ENCODE data around the gene DOK3.

The DOK3 gene

GRCh38 chr5:177495243-177496060, 14.2 kb downstream of the DOK3 start:
- H3K4me1 ChIP-seq (ENCODE audit: control insufficient read depth in 1 of 2, insufficient read depth in 2 of 2, low read length in 2 of 2): peaks cover 19 to 69% of the 10 kb centered on the region in 2 donors
- H3K9me3 ChIP-seq (ENCODE audit: control insufficient read depth in 1 of 2, low read length in 2 of 2): no peaks in the 10 kb centered on the region
- H3K36me3 ChIP-seq (ENCODE audit: control insufficient read depth in 1 of 2, insufficient read depth in 2 of 2, low read length in 2 of 2): peaks cover 4 to 38% of the 10 kb centered on the region in 2 donors
- peak overlapping the region; percentile 62 to 88 for H3K4me3 ChIP-seq (ENCODE audit: low read depth in 1 of 2, low read length in 2 of 2)
- no peaks in the 10 kb centered on the region for H3K27me3 ChIP-seq (ENCODE audit: low read depth, low read length)
- peak overlapping the region; percentile 90 for H3K27ac ChIP-seq (ENCODE audit: low read length)

- Histone ChIP-seq H3K36me3 (ENCODE audit: control insufficient read depth in 1 of 2, insufficient read depth in 2 of 2, low read length in 2 of 2) (peaks cover 8 to 46% of the 10 kb centered on the region in 2 donors), H3K4me3 (ENCODE audit: low read depth in 1 of 2, low read length in 2 of 2) (peak overlapping the region; percentile 21 to 88), H3K27ac (ENCODE audit: low read length) (peak overlapping the region; percentile 90), H3K4me1 (ENCODE audit: control insufficient read depth in 1 of 2, insufficient read depth in 2 of 2, low read length in 2 of 2) (peaks cover 19 to 76% of the 10 kb centered on the region in 2 donors), H3K27me3 (ENCODE audit: low read depth, low read length) (no peaks in the 10 kb centered on the region), H3K9me3 (ENCODE audit: control insufficient read depth in 1 of 2, low read length in 2 of 2) (no peaks in the 10 kb centered on the region)
These were observed 15.1 kb downstream of the DOK3 start for GRCh38 chr5:177494346-177495195.

- H3K4me1 ChIP-seq (ENCODE audit: control insufficient read depth in 1 of 2, insufficient read depth in 2 of 2, low read length in 2 of 2): peaks cover 19 to 83% of the 10 kb centered on the region in 2 donors
- H3K9me3 ChIP-seq (ENCODE audit: control insufficient read depth in 1 of 2, low read length in 2 of 2): no peaks in the 10 kb centered on the region
- H3K36me3 ChIP-seq (ENCODE audit: control insufficient read depth in 1 of 2, insufficient read depth in 2 of 2, low read length in 2 of 2): peaks cover 10 to 53% of the 10 kb centered on the region in 2 donors
- peak overlapping the region; percentile 90 for H3K27ac ChIP-seq (ENCODE audit: low read length)
- H3K27me3 ChIP-seq (ENCODE audit: low read depth, low read length): no peaks in the 10 kb centered on the region
- H3K4me3 ChIP-seq (ENCODE audit: low read depth in 1 of 2, low read length in 2 of 2): peak overlapping the region; percentile 4 to 88
These were observed 15.8 kb downstream of the DOK3 start for GRCh38 chr5:177493795-177494345.

DNA sequence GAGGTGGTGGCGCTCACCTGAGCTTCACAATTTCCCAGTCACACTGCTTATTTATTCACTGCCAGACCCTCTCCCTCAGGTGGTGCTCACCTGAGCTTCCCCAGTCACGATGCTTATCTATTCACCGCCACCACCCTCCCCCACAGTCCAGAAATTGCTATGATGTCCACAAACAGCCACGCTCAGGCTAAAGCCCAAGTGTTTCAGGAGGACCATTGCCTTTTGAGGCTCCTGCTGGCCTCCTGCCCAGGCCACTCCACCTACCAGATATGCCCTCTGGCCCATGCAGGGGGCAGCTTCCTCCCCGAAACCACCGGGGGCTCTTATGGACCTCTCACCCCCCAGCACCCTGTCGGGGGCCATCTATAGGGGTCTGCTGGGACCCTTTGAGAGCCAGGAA, 16.8 kb downstream of the DOK3 start:
- Histone ChIP-seq H3K27me3 (ENCODE audit: low read depth, low read length) (no peaks in the 10 kb centered on the region), H3K27ac (ENCODE audit: low read length) (peak overlapping the region; percentile 90), H3K4me1 (ENCODE audit: control insufficient read depth in 1 of 2, insufficient read depth in 2 of 2, low read length in 2 of 2) (peaks cover 19 to 85% of the 10 kb centered on the region in 2 donors), H3K9me3 (ENCODE audit: control insufficient read depth in 1 of 2, low read length in 2 of 2) (no peaks in the 10 kb centered on the region), H3K36me3 (ENCODE audit: control insufficient read depth in 1 of 2, insufficient read depth in 2 of 2, low read length in 2 of 2) (peaks cover 12 to 63% of the 10 kb centered on the region in 2 donors), H3K4me3 (ENCODE audit: low read depth in 1 of 2, low read length in 2 of 2) (peak overlapping the region; percentile 4 to 88)

GRCh38 chr5:177491983-177492746, 17.5 kb downstream of the DOK3 start:
- no peaks in the 10 kb centered on the region for H3K27me3 ChIP-seq (ENCODE audit: low read depth, low read length)
- H3K4me3 ChIP-seq (ENCODE audit: low read depth in 1 of 2, low read length in 2 of 2): peak overlapping the region in 1 of 2 donors; percentile 32
- H3K36me3 ChIP-seq (ENCODE audit: control insufficient read depth in 1 of 2, insufficient read depth in 2 of 2, low read length in 2 of 2): peaks cover 17 to 69% of the 10 kb centered on the region in 2 donors
- no peaks in the 10 kb centered on the region for H3K9me3 ChIP-seq (ENCODE audit: control insufficient read depth in 1 of 2, low read length in 2 of 2)
- peaks cover 19 to 84% of the 10 kb centered on the region in 2 donors for H3K4me1 ChIP-seq (ENCODE audit: control insufficient read depth in 1 of 2, insufficient read depth in 2 of 2, low read length in 2 of 2)
- H3K27ac ChIP-seq (ENCODE audit: low read length): no peak overlapping the region

DNA sequence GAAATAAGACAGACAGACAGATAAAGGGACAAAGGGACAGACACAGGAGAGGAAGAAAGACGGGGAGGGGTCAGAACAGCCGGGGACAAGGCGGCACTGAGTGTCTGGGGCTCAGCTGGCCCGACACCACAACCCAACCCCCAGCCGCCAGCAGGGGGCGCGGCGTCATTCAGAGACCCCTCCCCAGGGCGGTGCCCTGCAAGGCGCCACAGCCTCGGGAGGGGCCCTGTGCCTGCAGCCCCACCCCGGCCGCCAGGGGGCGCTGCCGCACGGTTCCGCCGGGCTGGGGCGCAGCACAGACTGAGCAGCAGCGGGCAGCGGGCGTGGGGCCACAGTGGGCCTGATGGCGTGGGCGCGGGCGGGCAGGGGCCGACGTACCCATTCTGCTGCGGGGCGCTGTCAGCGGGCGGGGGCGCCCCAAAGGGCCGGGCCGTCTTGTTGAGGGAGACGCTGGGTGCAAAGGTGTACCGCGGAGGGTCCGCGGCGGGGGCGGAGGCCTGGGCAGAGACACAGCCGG, 18.1 kb downstream of the DOK3 start:
- no peaks in the 10 kb centered on the region for H3K9me3 ChIP-seq (ENCODE audit: control insufficient read depth in 1 of 2, low read length in 2 of 2)
- peaks cover 18 to 72% of the 10 kb centered on the region in 2 donors for H3K36me3 ChIP-seq (ENCODE audit: control insufficient read depth in 1 of 2, insufficient read depth in 2 of 2, low read length in 2 of 2)
- H3K4me3 ChIP-seq (ENCODE audit: low read depth in 1 of 2, low read length in 2 of 2): no peak overlapping the region
- no peak overlapping the region for H3K27ac ChIP-seq (ENCODE audit: low read length)
- H3K27me3 ChIP-seq (ENCODE audit: low read depth, low read length): no peaks in the 10 kb centered on the region
- H3K4me1 ChIP-seq (ENCODE audit: control insufficient read depth in 1 of 2, insufficient read depth in 2 of 2, low read length in 2 of 2): peaks cover 19 to 83% of the 10 kb centered on the region in 2 donors

GRCh38 chr5:177490992-177491391, 18.6 kb downstream of the DOK3 start:
- H3K4me1 ChIP-seq (ENCODE audit: control insufficient read depth in 1 of 2, insufficient read depth in 2 of 2, low read length in 2 of 2): peaks cover 19 to 83% of the 10 kb centered on the region in 2 donors
- H3K4me3 ChIP-seq (ENCODE audit: low read depth in 1 of 2, low read length in 2 of 2): no peak overlapping the region
- H3K36me3 ChIP-seq (ENCODE audit: control insufficient read depth in 1 of 2, insufficient read depth in 2 of 2, low read length in 2 of 2): peaks cover 23 to 76% of the 10 kb centered on the region in 2 donors
- H3K9me3 ChIP-seq (ENCODE audit: control insufficient read depth in 1 of 2, low read length in 2 of 2): no peaks in the 10 kb centered on the region
- H3K27ac ChIP-seq (ENCODE audit: low read length): no peak overlapping the region
- H3K27me3 ChIP-seq (ENCODE audit: low read depth, low read length): no peaks in the 10 kb centered on the region

DNA sequence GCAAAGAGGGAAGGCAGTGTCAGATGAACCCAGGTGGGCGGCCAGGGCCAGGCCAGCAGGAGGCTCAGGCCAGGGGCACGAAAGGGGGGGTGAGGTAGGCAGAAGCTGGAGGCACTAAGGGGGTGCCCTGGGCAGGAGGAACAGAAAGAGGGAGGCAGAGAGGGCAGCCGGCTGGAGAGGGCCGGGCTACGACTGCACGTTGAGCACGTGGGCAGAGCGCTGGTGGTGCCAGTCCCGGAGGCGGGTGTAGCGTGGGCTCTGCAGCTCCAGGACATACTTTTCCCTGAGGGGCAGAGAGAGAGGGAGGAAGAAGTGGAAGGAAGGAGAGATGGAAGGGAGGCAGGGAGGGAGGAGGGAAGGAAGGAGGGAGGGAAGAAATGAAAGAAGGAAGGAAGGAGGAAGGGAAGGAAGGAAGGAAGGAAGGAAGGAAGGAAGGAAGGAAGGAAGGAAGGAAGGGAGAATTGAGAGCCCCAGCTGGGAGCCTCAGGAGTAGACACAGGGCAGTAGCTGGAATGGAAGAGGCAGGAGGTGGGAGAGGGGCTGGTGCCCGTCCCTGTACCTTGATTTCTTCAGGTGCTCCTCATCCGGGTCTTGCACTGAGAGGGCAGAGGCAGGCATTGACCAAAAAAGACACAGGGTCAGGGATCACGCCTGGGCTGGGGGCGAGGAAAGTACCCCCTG, 19.2 kb downstream of the DOK3 start:
- H3K36me3 ChIP-seq (ENCODE audit: control insufficient read depth in 1 of 2, insufficient read depth in 2 of 2, low read length in 2 of 2): peaks cover 23 to 80% of the 10 kb centered on the region in 2 donors
- H3K4me1 ChIP-seq (ENCODE audit: control insufficient read depth in 1 of 2, insufficient read depth in 2 of 2, low read length in 2 of 2): peaks cover 19 to 81% of the 10 kb centered on the region in 2 donors
- H3K9me3 ChIP-seq (ENCODE audit: control insufficient read depth in 1 of 2, low read length in 2 of 2): no peaks in the 10 kb centered on the region
- peak overlapping the region in 1 of 2 donors; percentile 19 for H3K4me3 ChIP-seq (ENCODE audit: low read depth in 1 of 2, low read length in 2 of 2)
- H3K27ac ChIP-seq (ENCODE audit: low read length): no peak overlapping the region
- no peaks in the 10 kb centered on the region for H3K27me3 ChIP-seq (ENCODE audit: low read depth, low read length)

DNA sequence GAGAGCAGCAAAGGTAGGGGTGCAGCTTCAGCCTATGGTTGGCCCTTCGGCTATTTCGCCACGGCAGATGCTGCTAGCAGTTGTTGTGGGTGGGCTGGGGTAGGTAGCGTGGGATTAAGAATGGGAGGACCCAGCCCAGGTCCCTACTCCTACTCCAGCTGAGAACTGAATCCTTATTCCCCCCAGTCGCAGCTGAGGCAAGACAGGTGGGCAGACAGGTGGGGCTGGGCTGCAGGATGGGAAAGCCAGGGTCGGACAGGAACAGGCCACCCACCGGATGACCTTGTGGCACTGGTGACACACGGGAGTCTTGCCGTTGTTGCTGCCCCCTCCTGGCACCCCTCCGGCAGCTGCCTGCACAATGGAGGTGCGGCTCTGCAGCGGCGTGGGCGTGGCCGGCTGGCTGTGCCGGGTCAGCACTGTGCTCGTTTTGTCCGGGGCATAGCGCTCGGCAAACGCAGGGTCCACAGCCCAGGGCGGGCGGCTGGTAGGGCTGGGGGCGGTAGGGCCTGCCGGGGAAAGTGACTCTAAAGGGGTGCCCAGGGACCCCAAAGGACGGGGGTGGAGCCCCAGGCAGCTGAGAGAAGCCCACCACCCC, 20.4 kb downstream of the DOK3 start:
- peak overlapping the region in 1 of 2 donors; percentile 19 for H3K4me3 ChIP-seq (ENCODE audit: low read depth in 1 of 2, low read length in 2 of 2)
- H3K27me3 ChIP-seq (ENCODE audit: low read depth, low read length): no peaks in the 10 kb centered on the region
- no peak overlapping the region for H3K27ac ChIP-seq (ENCODE audit: low read length)
- peaks cover 21 to 81% of the 10 kb centered on the region in 2 donors for H3K4me1 ChIP-seq (ENCODE audit: control insufficient read depth in 1 of 2, insufficient read depth in 2 of 2, low read length in 2 of 2)
- H3K9me3 ChIP-seq (ENCODE audit: control insufficient read depth in 1 of 2, low read length in 2 of 2): no peaks in the 10 kb centered on the region
- H3K36me3 ChIP-seq (ENCODE audit: control insufficient read depth in 1 of 2, insufficient read depth in 2 of 2, low read length in 2 of 2): peaks cover 28 to 75% of the 10 kb centered on the region in 2 donors

GRCh38 chr5:177487975-177488374, 21.7 kb downstream of the DOK3 start:
- Histone ChIP-seq H3K4me3 (ENCODE audit: low read depth in 1 of 2, low read length in 2 of 2) (no peak overlapping the region), H3K36me3 (ENCODE audit: control insufficient read depth in 1 of 2, insufficient read depth in 2 of 2, low read length in 2 of 2) (peaks cover 29 to 78% of the 10 kb centered on the region in 2 donors), H3K4me1 (ENCODE audit: control insufficient read depth in 1 of 2, insufficient read depth in 2 of 2, low read length in 2 of 2) (peaks cover 11 to 81% of the 10 kb centered on the region in 2 donors), H3K9me3 (ENCODE audit: control insufficient read depth in 1 of 2, low read length in 2 of 2) (no peaks in the 10 kb centered on the region), H3K27me3 (ENCODE audit: low read depth, low read length) (no peaks in the 10 kb centered on the region), H3K27ac (ENCODE audit: low read length) (no peak overlapping the region)

Data from muscle layer of duodenum (tissue), 2 donors.